Lower leg skin (tissue), 4 donors: Measurements from ENCODE around the gene RDH14. TPM values are rescaled to one million over a fixed set of nuclear protein-coding genes. Genes with fewer than 3 reads are reported as not detected.

ENCODE experiments used
- DNase-seq, 2 donors: peaks; one replicate each; pipeline ENCODE4 v3.0.0-alpha.2; 2019; ENCODE audit warnings: low spot score in 2 of 2
- H3K4me3 ChIP-seq: fragments of 200-600 bp; sonication (generic); 2 replicates; pipeline ENCODE4 v1.5.1; 2017; ENCODE audit warnings: mild to moderate bottlenecking, low read depth; ENCODE audit not compliant: poor library complexity, severe bottlenecking
- POLR2A ChIP-seq, 2 donors: fragments of 450-650 bp; IDR thresholded peaks; one replicate each; pipeline ENCODE4 v1.6.1; 2016 to 2017; ENCODE audit warnings: antibody characterized with exemption in 2 of 2, mild to moderate bottlenecking in 1 of 2, moderate library complexity in 1 of 2
- WGBS, 2 donors: methylation state at CpG; one replicate each; pipeline ENCODE4 v1.1.5; 2018; 5-methylcytosine and 5-hydroxymethylcytosine counted together
- intact Hi-C: fragments of 100-400 bp; cut with DNase I; formaldehyde crosslinking; loops from one replicate; pipeline ENCODE4 v1.15.0; 2023; ENCODE audit warnings: low total_unique reads
- total RNA-seq, 4 donors: library from RNA; depleted of rRNA; stranded (reverse); fragments of >200 nt; gene quantifications; one replicate each; pipeline ENCODE4 v1.1.0, GENCODE V29; 2016
- TF ChIP-seq, protein P1 (sequence below), 3 donors: fragments of 450-650 bp; IDR thresholded peaks; one replicate each; pipeline ENCODE4 v1.5.1; 2016; ENCODE audit warnings: antibody characterized with exemption in 3 of 3, mild to moderate bottlenecking in 3 of 3, moderate library complexity in 2 of 3

Gene RDH14, protein sequence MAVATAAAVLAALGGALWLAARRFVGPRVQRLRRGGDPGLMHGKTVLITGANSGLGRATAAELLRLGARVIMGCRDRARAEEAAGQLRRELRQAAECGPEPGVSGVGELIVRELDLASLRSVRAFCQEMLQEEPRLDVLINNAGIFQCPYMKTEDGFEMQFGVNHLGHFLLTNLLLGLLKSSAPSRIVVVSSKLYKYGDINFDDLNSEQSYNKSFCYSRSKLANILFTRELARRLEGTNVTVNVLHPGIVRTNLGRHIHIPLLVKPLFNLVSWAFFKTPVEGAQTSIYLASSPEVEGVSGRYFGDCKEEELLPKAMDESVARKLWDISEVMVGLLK
- 10 to 100 TPM; 22.0 to 39.0 (median 32.3) TPM for total RNA-seq

DNA sequence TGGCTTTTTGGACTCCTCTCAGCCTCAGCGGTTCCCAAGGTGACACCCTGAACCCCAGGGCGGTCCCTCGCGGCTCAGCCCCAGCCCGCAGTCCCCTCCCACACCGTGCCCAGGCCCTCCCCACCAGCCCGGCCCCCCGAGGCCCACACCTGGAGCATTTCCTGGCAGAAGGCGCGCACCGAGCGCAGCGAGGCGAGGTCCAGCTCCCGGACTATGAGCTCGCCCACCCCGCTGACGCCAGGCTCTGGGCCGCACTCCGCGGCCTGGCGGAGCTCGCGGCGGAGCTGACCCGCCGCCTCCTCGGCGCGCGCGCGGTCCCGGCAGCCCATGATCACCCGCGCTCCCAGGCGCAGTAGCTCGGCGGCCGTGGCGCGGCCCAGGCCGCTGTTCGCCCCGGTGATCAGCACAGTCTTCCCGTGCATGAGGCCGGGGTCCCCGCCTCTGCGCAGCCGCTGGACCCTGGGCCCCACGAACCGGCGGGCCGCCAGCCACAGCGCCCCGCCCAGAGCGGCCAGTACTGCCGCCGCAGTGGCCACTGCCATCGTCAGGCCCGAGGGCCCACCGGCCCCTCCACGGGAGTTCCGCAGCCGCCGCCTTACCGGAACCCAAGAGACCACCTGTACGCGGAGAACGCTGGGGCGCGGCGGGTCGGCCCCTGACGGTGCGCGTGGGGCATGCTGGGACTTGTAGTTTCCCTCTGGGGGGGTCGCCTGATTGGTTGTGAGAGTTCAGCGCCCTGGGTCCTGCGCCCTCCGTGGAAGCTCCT, at the start of gene RDH14:
RDH14 (minus strand) TSS at position 623 of the 766 bp plus-strand sequence; CDS start at position 542, 81 bp downstream.
- TF ChIP-seq POLR2A (IDR thresholded peaks at IDR 0.05), result no peak
- TF ChIP-seq, protein P1, sequence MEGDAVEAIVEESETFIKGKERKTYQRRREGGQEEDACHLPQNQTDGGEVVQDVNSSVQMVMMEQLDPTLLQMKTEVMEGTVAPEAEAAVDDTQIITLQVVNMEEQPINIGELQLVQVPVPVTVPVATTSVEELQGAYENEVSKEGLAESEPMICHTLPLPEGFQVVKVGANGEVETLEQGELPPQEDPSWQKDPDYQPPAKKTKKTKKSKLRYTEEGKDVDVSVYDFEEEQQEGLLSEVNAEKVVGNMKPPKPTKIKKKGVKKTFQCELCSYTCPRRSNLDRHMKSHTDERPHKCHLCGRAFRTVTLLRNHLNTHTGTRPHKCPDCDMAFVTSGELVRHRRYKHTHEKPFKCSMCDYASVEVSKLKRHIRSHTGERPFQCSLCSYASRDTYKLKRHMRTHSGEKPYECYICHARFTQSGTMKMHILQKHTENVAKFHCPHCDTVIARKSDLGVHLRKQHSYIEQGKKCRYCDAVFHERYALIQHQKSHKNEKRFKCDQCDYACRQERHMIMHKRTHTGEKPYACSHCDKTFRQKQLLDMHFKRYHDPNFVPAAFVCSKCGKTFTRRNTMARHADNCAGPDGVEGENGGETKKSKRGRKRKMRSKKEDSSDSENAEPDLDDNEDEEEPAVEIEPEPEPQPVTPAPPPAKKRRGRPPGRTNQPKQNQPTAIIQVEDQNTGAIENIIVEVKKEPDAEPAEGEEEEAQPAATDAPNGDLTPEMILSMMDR (IDR thresholded peaks at IDR 0.05), result no peak
- intact Hi-C loops, result no loop called here
- WGBS, 2 donors, result 0 to 3% methylated on average over 8 to 56 of the region's 81 CpGs
- H3K4me3 ChIP-seq, result peak within 1 kb of the TSS; percentile 82
- DNase-seq, result peak; percentile 94 to 99

GRCh38 chr2:18610090-18610489, 49.6 kb upstream of the RDH14 start:
- DNase-seq, result no peak
- TF ChIP-seq, protein P1 (IDR thresholded peaks at IDR 0.05), result no peak
- no peak for TF ChIP-seq POLR2A (IDR thresholded peaks at IDR 0.05)
- intact Hi-C loops, result no loop called here
- H3K4me3 ChIP-seq, result no peak overlapping the region
- 60 to 73% methylated on average over 1 of the region's 1 CpG for WGBS, 2 donors

- intact Hi-C loops, result no loop called here
- TF ChIP-seq, protein P1 (IDR thresholded peaks at IDR 0.05), result no peak
- no peak for TF ChIP-seq POLR2A (IDR thresholded peaks at IDR 0.05)
- no peak for DNase-seq
- no peak overlapping the region for H3K4me3 ChIP-seq
These were observed 44.7 kb upstream of the RDH14 start for GRCh38 chr2:18605115-18605514.

- H3K4me3 ChIP-seq, result no peak overlapping the region
- TF ChIP-seq, protein P1 (IDR thresholded peaks at IDR 0.05), result no peak
- no peak for TF ChIP-seq POLR2A (IDR thresholded peaks at IDR 0.05)
- WGBS, 2 donors, result 73 to 78% methylated on average over 2 of the region's 2 CpGs
- no peak for DNase-seq
- intact Hi-C loops, result no loop called here
These were observed 44.1 kb upstream of the RDH14 start for GRCh38 chr2:18604531-18604885.

- no peak for TF ChIP-seq POLR2A (IDR thresholded peaks at IDR 0.05)
- TF ChIP-seq, protein P1 (IDR thresholded peaks at IDR 0.05), result no peak
- no peak for DNase-seq
- 86 to 92% methylated on average over 3 of the region's 3 CpGs for WGBS, 2 donors
- H3K4me3 ChIP-seq, result no peak overlapping the region
- intact Hi-C loops, result no loop called here
These were observed 43.5 kb upstream of the RDH14 start for GRCh38 chr2:18603854-18604530.
